Measurements from ENCODE around the gene SOS1.

SOS1 gene

GRCh38 chr2:39121523-39122063 lies 742 bp upstream of the SOS1 start:
- in situ Hi-C loops (cut with HindIII; ENCODE audit: low sequenced_read_pairs): no loop called here
- no peak for TF ChIP-seq CTCF (IDR thresholded peaks at IDR 0.05; ENCODE audit: low read depth, low read length, missing control alignments)
- peak overlapping the region; percentile 80 for H3K4me3 ChIP-seq (ENCODE audit: low read depth, low read length)
- no peak for DNase-seq (ENCODE audit: low read depth)

GRCh38 chr2:39120521-39120770 lies 405 bp downstream of the SOS1 start:
- TF ChIP-seq CTCF (IDR thresholded peaks at IDR 0.05; ENCODE audit: low read depth, low read length, missing control alignments): no peak

GRCh38 chr2:39119732-39120520 lies 925 bp downstream of the SOS1 start:
- H3K4me3 ChIP-seq (ENCODE audit: low read depth, low read length): peak overlapping the region; percentile 80
- TF ChIP-seq CTCF (IDR thresholded peaks at IDR 0.05; ENCODE audit: low read depth, low read length, missing control alignments): peak; percentile 15
- no peak for DNase-seq (ENCODE audit: low read depth)
- in situ Hi-C loops (cut with HindIII; ENCODE audit: low sequenced_read_pairs): no loop called here

More at GRCh38 chr2:39120521-39120770, 405 bp downstream of the SOS1 start:
- H3K4me3 ChIP-seq (ENCODE audit: low read depth, low read length): peak overlapping the region; percentile 80
- no peak for DNase-seq (ENCODE audit: low read depth)
- in situ Hi-C loops (cut with HindIII; ENCODE audit: low sequenced_read_pairs): no loop called here

- in situ Hi-C loops (cut with HindIII; ENCODE audit: low sequenced_read_pairs): no loop called here
- no peak for TF ChIP-seq CTCF (IDR thresholded peaks at IDR 0.05; ENCODE audit: low read depth, low read length, missing control alignments)
- DNase-seq (ENCODE audit: low read depth): no peak
- H3K4me3 ChIP-seq (ENCODE audit: low read depth, low read length): peak overlapping the region; percentile 80
These were observed 1.9 kb downstream of the SOS1 start for GRCh38 chr2:39118786-39119499.

- in situ Hi-C loops (cut with HindIII; ENCODE audit: low sequenced_read_pairs): no loop called here
- no peak overlapping the region for H3K4me3 ChIP-seq (ENCODE audit: low read depth, low read length)
- DNase-seq (ENCODE audit: low read depth): no peak
- no peak for TF ChIP-seq CTCF (IDR thresholded peaks at IDR 0.05; ENCODE audit: low read depth, low read length, missing control alignments)
These were observed 5.3 kb downstream of the SOS1 start for GRCh38 chr2:39115556-39115955.

GRCh38 chr2:39114771-39115170 lies 6.1 kb downstream of the SOS1 start:
- in situ Hi-C loops (cut with HindIII; ENCODE audit: low sequenced_read_pairs): loop anchor here (5.0 kb wide), 1 partner anchor 38 kb away; no protein-coding TSS in a partner anchor
- DNase-seq (ENCODE audit: low read depth): no peak

More at GRCh38 chr2:39114771-39115170, 6.1 kb downstream of the SOS1 start:
- TF ChIP-seq CTCF (IDR thresholded peaks at IDR 0.05; ENCODE audit: low read depth, low read length, missing control alignments): no peak
- H3K4me3 ChIP-seq (ENCODE audit: low read depth, low read length): no peak overlapping the region

All from astrocyte of the cerebellum (primary cell).